ENCODE data around the gene OR1J1. TPM values are rescaled to one million over a fixed set of nuclear protein-coding genes. Genes with fewer than 3 reads are reported as not detected.

The OR1J1 gene
- not detected for total RNA-seq (ENCODE audit: unreplicated experiment)
- long read RNA-seq, result 0 reads

DNA sequence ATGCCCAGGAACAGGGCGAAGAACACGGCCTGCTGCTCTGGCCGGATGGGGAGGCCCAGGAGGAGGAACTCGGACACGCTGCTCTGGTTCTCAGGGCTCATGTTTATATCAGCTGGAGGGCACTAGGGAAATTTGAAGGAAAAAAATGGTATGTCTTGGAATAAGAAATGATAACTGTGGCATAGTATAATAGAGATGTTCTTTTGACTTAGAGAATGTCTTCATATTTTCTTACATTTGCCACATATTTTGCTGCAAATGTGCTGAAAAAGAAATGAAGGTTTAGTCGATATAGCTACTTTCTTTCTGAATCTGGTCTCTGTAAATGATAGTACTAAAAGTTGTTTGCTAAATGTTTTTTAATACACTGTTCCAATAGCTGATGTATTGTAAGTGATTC lies at the start of gene OR1J1:
TSS of gene OR1J1 (minus strand) at position 101 of the 400 bp plus-strand sequence. CDS start at position 101, 0 bp downstream.
- H3K4me1 Mint-ChIP-seq (ENCODE audit: unreplicated experiment), result no peaks in the 10 kb centered on the region
- DNase-seq (ENCODE audit: low spot score), result no peak
- H3K9me3 Mint-ChIP-seq (ENCODE audit: unreplicated experiment), result no peaks in the 10 kb centered on the region
- no peak within 1 kb of the TSS for H3K4me3 Mint-ChIP-seq (ENCODE audit: unreplicated experiment)
- H3K27me3 Mint-ChIP-seq (ENCODE audit: unreplicated experiment), result peaks cover 1% of the 10 kb centered on the region
- H3K27ac Mint-ChIP-seq (ENCODE audit: unreplicated experiment), result no peak within 1 kb of the TSS
- H3K36me3 Mint-ChIP-seq (ENCODE audit: low read depth, unreplicated experiment), result no peaks in the 10 kb centered on the region
- TF ChIP-seq CTCF (IDR thresholded peaks at IDR 0.05; ENCODE audit: unreplicated experiment), result no peak

GRCh38 chr9:122527193-122527592 lies 49.5 kb upstream of the OR1J1 start, which contains the start of gene OR1N1:
Gene OR1N1 (minus strand): TSS chr9:122527293. CDS start chr9:122527293, 0 bp downstream.
- no peak for DNase-seq (ENCODE audit: low spot score)
- peaks cover 11% of the 10 kb centered on the region for H3K9me3 Mint-ChIP-seq (ENCODE audit: unreplicated experiment)

DNA sequence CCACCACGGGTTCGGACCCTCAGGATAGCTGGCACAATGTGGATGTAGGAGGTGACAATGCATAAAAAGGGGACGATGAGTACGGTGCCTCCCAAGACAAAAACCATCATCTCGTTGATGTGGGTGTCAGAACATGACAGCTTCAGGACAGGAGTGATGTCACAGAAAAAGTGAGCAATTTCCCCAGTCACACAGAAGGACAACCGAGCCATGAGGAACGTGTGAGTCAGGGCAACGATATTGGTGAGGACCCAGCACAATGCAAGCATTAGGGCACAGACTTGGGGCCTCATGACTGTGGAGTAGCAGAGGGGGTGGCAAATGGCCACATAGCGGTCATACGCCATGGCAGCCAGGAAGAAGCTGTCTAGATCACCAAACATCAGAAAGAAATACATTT lies 48.9 kb upstream of the OR1J1 start:
- no peaks in the 10 kb centered on the region for H3K4me1 Mint-ChIP-seq (ENCODE audit: unreplicated experiment)
- no peak overlapping the region for H3K4me3 Mint-ChIP-seq (ENCODE audit: unreplicated experiment)
- H3K27ac Mint-ChIP-seq (ENCODE audit: unreplicated experiment), result no peak overlapping the region
- no peak for DNase-seq (ENCODE audit: low spot score)
- H3K27me3 Mint-ChIP-seq (ENCODE audit: unreplicated experiment), result peaks cover 8% of the 10 kb centered on the region
- no peaks in the 10 kb centered on the region for H3K36me3 Mint-ChIP-seq (ENCODE audit: low read depth, unreplicated experiment)
- H3K9me3 Mint-ChIP-seq (ENCODE audit: unreplicated experiment), result peaks cover 11% of the 10 kb centered on the region
- TF ChIP-seq CTCF (IDR thresholded peaks at IDR 0.05; ENCODE audit: unreplicated experiment), result no peak

More at GRCh38 chr9:122527193-122527592, 49.5 kb upstream of the OR1J1 start, which contains the start of gene OR1N1:
- Mint-ChIP-seq H3K4me3 (ENCODE audit: unreplicated experiment) (no peak within 1 kb of the TSS), H3K36me3 (ENCODE audit: low read depth, unreplicated experiment) (no peaks in the 10 kb centered on the region), H3K4me1 (ENCODE audit: unreplicated experiment) (no peaks in the 10 kb centered on the region), H3K27me3 (ENCODE audit: unreplicated experiment) (peaks cover 8% of the 10 kb centered on the region), H3K27ac (ENCODE audit: unreplicated experiment) (no peak within 1 kb of the TSS)
- no peak for TF ChIP-seq CTCF (IDR thresholded peaks at IDR 0.05; ENCODE audit: unreplicated experiment)

GRCh38 chr9:122519376-122519775 lies 41.6 kb upstream of the OR1J1 start:
- H3K27me3 Mint-ChIP-seq (ENCODE audit: unreplicated experiment), result peaks cover 3% of the 10 kb centered on the region
- H3K4me3 Mint-ChIP-seq (ENCODE audit: unreplicated experiment), result no peak overlapping the region
- H3K4me1 Mint-ChIP-seq (ENCODE audit: unreplicated experiment), result no peaks in the 10 kb centered on the region
- DNase-seq (ENCODE audit: low spot score), result no peak
- H3K36me3 Mint-ChIP-seq (ENCODE audit: low read depth, unreplicated experiment), result no peaks in the 10 kb centered on the region
- no peak overlapping the region for H3K27ac Mint-ChIP-seq (ENCODE audit: unreplicated experiment)
- TF ChIP-seq CTCF (IDR thresholded peaks at IDR 0.05; ENCODE audit: unreplicated experiment), result no peak
- no peaks in the 10 kb centered on the region for H3K9me3 Mint-ChIP-seq (ENCODE audit: unreplicated experiment)

DNA sequence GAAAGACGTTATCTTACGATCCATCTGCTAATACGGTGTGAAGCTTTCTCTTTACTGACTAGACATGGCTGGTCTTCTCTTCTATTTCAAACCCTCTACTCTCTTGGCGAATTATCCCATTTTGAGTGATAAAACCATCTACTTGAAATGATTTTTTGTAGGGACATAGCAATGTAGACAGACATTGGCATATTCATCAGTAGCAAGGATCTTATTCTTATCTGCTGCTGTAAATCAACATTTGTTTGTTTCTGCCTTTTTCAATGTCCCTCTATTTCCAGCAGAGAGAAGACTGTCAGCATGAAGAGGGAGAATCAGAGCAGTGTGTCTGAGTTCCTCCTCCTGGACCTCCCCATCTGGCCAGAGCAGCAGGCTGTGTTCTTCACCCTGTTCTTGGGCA lies 41.1 kb upstream of the OR1J1 start, which contains the start of gene OR1J4:
TSS of gene OR1J4 (plus strand) at position 301 of the 400 bp plus-strand sequence. CDS start at position 301, 0 bp downstream.
- H3K36me3 Mint-ChIP-seq (ENCODE audit: low read depth, unreplicated experiment), result no peaks in the 10 kb centered on the region
- no peak for TF ChIP-seq CTCF (IDR thresholded peaks at IDR 0.05; ENCODE audit: unreplicated experiment)
- H3K27me3 Mint-ChIP-seq (ENCODE audit: unreplicated experiment), result peaks cover 3% of the 10 kb centered on the region
- H3K9me3 Mint-ChIP-seq (ENCODE audit: unreplicated experiment), result no peaks in the 10 kb centered on the region
- H3K27ac Mint-ChIP-seq (ENCODE audit: unreplicated experiment), result no peak within 1 kb of the TSS
- no peak within 1 kb of the TSS for H3K4me3 Mint-ChIP-seq (ENCODE audit: unreplicated experiment)
- H3K4me1 Mint-ChIP-seq (ENCODE audit: unreplicated experiment), result no peaks in the 10 kb centered on the region
- DNase-seq (ENCODE audit: low spot score), result no peak

Measured in endothelial cell (in vitro differentiated cells).